HG03045 (cell line): ENCODE results near the gene CUL9.

ENCODE experiments used
- ATAC-seq: cut with Tn5 transposase; IDR thresholded peaks from one replicate; pipeline ENCODE4 v1.9.1; 2021; ENCODE audit warnings: mild to moderate bottlenecking, moderate library complexity; ENCODE audit not compliant: unreplicated experiment

Gene CUL9

DNA sequence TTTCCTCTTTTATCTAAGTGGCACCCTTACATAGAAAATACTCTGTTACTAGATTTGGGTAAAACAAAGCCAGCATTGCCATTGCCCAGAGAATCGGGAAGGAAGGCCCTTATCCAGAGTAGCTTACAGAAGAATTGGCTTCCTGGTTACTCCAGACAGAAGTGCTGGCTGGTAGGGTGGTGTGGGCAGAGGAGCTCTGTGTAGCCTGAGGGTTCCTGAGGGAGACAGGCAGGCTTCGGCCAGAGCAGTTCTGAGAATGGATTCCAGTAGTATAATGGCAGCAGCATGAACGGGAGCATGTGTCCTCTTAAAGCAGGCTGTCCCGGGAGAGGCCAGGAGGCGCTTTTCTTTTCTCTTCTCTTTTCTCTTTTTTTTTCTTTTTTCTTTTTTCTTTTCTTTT, 11.9 kb downstream of the CUL9 start:
- ATAC-seq: no peak

- no peak for ATAC-seq
Observed at GRCh38 chr6:43196337-43196736, 14.3 kb downstream of the CUL9 start.

- no peak for ATAC-seq
Observed at GRCh38 chr6:43199912-43200311, 17.9 kb downstream of the CUL9 start.

DNA sequence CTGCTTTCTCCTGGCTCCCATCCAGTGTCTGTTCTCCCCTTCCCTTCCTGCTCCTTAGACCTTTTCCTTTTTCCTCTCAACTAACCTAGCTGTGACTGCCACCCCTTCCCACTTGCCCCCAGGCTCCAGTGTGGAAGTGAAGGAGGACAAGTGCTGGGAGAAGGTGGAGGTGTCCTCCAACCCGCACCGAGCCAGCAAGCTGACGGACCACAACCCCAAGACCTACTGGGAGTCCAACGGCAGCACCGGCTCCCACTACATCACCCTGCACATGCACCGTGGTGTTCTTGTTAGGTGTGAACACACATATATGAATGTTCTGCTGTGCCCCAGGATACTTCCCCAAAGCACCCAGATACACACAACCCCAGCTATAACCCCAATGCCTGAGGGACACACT, 18.5 kb downstream of the CUL9 start:
- no peak for ATAC-seq

GRCh38 chr6:43202451-43202850, 20.5 kb downstream of the CUL9 start:
- no peak for ATAC-seq

GRCh38 chr6:43203029-43203717, 21.2 kb downstream of the CUL9 start:
- no peak for ATAC-seq

DNA sequence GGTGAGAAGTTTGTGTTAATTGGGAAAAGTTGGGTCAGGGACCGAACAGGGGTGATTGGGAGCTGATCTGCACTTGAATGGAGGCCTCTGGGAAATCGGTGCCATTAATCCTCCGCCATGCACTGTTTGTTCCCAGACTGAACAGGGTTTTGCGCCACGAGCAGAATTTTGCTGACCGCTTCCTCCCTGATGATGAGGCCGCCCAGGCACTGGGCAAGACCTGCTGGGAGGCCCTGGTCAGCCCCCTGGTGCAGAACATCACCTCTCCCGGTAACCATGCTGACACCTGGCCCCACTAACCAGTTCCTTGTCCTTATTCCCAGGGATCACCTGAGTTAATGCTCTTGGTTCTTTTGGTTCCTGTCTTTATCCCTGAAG, 21.7 kb downstream of the CUL9 start:
- no peak for ATAC-seq

DNA sequence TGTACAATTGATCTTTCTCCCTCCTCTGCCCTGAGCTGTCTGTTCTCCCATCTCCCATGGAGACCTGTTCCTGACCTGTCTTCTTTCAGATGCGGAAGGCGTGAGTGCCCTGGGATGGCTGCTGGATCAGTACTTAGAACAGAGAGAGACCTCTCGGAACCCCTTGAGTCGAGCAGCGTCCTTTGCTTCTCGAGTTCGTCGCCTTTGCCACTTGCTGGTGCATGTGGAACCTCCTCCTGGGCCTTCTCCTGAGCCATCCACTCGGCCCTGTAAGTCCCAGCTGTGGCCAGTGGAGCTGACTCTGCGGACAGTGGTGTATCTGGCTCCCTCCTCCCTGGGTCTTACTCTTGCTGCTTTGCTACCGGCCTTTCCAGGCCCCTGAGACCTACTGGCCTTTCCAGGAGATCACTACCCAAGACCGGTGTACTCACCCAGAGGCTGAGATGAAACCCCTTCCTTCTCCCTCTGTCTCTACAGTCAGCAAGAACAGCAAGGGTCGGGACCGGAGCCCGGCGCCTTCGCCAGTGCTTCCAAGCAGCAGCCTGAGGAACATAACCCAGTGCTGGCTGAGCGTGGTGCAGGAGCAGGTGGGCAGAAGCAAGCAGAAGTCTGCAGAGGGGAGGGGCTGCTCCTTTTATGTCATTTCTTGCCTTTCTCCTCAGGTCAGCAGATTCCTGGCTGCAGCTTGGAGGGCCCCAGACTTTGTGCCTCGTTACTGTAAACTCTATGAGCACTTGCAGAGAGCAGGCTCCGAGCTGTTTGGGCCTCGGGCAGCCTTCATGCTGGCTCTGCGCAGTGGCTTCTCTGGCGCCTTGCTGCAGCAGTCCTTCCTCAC, 22.5 kb downstream of the CUL9 start:
- ATAC-seq: no peak

GRCh38 chr6:43205849-43206248, 23.9 kb downstream of the CUL9 start:
- ATAC-seq: no peak

- no peak for ATAC-seq
Observed at GRCh38 chr6:43207286-43207685, 25.3 kb downstream of the CUL9 start.

DNA sequence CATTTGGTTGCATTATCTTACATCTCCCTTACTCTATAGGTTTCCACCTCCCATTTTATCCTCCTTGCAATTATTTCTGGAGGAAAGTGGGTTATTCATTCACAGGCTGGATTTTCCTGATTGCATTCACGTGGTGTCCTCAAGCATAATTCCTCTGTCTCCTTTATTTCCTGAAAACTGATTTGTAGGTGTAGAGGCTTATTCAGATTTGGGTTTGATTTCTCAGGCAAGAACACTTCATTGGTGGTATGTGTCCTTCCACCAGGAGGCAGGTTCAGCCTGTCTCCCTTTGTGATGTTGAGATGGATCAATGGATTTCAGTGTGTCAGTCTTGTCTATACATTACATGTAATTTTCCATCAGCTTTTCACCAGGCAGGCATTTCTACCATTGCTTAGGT, 30.0 kb downstream of the CUL9 start:
- ATAC-seq: no peak

DNA sequence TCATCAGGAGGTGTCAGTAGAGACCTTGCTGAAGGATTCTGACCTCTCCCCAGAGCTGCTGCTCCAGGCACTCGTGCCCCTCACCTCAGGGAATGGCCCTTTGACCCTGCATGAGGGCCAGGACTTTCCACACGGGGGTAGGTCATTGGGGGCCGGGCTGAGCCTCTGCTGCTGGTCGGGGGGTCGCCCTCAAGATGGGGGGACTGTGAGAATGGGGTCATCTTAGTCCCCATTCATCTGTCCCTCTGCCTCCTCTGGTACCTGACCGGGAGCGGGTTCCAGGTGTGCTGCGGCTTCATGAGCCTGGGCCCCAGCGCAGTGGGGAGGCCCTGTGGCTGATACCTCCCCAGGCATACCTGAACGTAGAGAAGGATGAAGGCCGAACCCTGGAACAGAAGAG, 31.4 kb downstream of the CUL9 start:
- no peak for ATAC-seq

DNA sequence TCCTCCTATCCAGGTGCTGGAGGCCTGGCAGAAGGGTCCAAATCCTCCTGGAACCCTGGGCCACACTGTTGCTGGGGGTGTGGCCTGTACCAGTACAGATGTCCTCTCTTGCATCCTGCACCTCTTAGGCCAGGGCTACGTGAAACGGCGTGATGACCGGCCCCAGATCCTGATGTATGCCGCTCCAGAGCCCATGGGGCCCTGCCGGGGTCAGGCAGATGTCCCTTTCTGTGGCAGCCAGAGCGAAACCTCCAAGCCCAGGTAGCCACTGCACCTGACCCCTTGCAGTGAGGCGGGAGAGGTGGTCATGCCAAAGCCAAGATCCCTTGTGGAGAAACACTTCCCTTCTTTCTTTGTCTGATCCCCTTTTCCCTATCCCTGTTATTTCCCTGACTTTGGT, 33.1 kb downstream of the CUL9 start:
- ATAC-seq: no peak

DNA sequence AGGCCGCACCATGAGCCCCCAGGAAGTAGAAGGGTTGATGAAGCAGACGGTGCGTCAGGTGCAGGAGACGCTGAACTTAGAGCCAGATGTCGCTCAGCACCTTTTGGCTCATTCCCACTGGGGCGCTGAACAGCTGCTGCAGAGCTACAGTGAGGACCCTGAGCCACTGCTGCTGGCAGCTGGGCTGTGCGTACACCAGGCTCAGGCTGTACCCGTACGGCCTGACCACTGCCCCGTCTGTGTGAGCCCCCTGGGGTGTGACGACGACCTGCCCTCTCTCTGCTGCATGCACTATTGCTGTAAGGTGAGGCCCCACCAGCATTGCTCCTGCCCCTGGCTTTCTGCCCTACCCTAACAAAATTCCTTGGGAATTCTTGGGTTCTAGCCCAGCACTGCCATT, 34.2 kb downstream of the CUL9 start:
- ATAC-seq: no peak

- ATAC-seq: no peak
Observed at GRCh38 chr6:43217351-43217750, 35.4 kb downstream of the CUL9 start.

DNA sequence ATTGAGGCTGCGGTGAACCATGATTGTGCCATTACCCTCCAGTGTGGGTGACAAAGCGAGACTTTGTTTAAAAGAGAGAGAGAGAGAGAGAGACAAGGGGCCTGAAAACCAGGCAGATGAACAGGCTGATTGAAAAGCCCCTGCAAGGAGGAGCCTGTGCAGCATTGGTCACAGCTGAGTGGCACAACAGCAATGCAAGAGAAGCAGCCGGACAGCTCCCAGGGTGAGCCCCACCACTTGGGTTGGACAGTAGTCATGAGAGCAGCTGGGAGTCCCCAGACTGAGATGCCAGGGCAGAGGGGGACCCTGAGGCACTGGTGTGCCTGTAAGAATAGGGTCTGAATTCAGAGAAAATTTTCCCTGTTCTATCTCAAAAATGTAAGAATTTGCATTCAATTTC, 37.1 kb downstream of the CUL9 start:
- ATAC-seq: no peak

DNA sequence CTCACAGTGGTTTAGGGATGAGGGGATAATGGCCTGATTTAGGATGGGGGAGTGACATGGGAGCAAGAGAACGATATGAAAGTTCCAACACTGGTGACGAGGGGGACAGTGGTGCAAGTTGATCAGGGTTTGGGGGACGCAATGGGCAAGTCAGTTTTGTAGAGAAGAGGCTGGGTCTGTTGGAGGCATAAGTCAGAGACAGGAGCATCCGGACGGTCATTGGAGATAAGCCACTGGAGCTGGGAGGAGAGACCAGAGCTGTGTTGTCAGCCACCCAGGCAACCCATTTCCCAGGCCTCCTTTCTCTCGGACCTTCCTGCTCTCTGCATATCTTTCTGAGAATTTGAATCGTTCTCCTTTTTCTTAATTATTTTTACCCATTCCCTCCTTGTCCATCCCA, 37.8 kb downstream of the CUL9 start:
- ATAC-seq: no peak

GRCh38 chr6:43220439-43220951, 38.5 kb downstream of the CUL9 start:
- no peak for ATAC-seq

DNA sequence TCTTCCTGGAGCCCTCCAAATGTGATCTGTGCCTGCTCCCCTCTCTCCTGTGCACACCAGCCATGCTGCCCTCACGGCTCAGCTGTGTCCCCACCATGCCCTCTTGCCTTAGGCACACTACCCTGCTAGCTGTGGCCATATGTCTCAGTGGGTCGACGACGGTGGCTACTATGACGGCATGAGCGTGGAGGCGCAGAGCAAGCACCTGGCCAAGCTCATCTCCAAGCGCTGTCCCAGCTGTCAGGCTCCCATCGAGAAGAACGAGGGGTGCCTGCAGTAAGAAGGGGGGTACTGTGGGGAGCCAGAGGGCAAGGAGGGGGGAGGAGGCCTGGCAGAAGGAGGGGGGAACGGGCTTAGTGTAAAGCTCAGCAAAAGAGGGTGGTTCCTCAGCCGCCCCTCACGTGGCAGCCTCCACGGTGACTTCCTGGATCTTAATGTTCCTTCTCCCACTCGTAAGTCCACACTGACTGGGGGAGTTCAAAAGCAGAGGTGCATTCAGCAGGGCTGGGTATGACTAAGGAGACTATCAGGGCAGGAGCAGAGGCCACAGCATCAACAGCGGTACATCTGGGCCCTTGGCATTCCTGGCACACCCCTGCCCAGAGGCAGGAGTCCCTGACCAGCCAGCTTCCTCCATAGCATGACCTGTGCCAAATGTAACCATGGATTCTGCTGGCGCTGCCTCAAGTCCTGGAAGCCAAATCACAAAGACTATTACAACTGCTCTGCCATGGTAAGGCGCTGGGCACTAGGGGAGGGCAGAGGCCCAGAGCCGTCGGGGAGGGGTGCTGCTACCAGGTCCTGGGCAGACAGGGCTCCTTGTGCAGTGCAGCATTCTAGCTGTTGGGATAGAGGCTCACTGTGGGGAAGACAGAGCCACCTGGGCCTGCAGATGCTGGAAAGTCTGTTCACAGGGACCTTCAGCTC, 39.3 kb downstream of the CUL9 start:
- ATAC-seq: no peak

DNA sequence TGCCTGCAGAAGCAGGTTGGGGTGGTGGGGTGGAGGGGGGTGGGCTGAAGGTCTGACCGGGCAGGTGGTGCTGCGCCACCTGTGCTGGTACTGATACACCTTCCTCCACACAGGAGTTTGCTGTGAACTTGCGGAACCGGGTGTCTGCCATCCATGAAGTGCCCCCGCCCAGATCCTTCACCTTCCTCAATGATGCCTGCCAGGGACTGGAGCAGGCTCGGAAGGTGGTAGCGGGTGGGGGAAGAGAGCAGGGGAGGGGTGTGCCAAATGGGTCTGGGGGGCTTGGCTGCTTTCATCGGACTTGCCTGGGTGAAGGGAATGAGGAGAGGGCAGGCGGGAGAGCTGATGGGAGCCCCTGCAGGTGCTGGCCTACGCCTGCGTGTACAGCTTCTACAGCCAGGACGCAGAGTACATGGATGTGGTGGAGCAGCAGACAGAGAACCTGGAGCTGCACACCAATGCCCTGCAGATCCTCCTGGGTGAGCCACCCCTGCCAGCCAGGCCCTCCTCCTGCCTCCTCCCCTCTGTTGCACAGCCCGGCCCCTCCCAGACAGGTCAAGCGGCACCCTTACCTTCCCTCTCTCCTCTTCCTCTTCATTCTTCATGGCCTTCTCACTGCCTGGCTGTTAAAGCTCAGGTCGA, 40.5 kb downstream of the CUL9 start:
- no peak for ATAC-seq

DNA sequence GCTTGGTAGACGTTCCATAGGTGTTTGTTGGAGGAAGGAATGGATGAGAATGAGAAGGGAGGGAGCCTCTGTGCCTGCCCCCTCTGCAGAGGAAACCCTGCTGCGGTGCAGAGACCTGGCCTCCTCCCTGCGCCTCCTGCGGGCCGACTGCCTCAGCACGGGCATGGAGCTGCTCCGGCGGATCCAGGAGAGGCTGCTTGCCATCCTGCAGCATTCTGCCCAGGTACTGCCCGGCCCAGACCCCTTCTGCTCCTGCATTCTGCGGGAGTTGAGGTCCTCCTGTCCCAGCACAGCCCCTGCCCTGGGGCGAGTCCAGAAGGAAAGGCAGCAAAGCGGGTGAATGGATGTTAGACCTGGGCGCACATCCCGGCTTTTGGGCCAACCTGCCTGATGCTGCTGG, 41.2 kb downstream of the CUL9 start:
- no peak for ATAC-seq
